ENCODE data around the gene NELFB.
"Not testable (repeated sequence)": the region's sequence is repeated elsewhere in the genome, so short reads cannot be mapped to it uniquely, and the experiment has no call there.

Gene NELFB

DNA sequence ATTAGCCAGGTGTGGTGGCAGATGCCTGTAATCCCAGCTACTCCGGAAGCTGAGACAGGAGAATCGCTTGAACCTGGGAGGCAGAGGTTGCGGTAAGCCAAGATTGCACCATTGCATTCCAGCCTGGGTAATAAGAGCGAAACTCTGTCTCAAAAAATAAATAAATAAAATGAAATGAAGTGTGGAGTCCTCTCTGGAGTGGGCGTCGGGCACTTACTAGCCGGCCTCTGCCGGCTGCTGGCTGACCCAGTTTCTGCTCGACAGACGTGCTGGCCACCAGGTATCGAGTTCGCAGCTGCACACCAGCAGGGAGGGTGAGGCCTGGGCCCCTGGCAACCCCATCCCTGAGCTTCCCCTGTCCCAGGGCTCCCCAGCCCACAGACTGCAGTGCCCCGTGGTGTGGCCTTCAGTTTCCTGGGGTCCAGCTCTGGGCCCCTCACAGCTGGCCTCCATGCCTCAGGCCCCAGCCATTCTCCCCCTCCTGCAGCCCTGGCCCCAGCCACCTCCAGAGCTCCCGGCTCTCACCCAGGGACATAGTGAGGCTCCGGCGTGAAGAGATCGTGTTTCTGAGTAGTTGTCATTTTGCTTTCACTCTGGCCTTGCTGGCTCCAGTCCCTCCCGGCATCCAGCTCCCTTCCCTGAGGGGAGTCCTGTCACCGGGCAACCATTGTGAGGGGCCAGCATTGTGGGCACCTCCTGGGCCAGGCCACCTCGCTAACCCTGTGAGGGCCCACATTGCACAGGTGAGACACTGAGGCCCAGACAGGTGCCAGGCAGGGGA, 7.8 kb upstream of the NELFB start:
- DNase-seq = no peak

DNA sequence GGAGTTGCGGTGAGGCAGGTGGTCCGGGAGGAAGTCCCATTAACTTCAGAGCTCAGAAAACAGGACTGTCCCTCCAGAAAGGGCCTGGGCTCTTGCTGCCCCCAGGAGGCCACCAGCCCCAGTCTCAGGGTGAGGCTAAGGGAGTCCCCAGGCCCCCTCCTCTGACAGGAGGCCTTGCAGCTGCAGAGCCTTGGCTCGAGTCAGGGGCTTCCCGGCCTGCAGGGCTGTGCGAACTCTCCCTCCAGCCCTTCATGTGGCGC, 7.3 kb upstream of the NELFB start:
- no peak for DNase-seq

DNA sequence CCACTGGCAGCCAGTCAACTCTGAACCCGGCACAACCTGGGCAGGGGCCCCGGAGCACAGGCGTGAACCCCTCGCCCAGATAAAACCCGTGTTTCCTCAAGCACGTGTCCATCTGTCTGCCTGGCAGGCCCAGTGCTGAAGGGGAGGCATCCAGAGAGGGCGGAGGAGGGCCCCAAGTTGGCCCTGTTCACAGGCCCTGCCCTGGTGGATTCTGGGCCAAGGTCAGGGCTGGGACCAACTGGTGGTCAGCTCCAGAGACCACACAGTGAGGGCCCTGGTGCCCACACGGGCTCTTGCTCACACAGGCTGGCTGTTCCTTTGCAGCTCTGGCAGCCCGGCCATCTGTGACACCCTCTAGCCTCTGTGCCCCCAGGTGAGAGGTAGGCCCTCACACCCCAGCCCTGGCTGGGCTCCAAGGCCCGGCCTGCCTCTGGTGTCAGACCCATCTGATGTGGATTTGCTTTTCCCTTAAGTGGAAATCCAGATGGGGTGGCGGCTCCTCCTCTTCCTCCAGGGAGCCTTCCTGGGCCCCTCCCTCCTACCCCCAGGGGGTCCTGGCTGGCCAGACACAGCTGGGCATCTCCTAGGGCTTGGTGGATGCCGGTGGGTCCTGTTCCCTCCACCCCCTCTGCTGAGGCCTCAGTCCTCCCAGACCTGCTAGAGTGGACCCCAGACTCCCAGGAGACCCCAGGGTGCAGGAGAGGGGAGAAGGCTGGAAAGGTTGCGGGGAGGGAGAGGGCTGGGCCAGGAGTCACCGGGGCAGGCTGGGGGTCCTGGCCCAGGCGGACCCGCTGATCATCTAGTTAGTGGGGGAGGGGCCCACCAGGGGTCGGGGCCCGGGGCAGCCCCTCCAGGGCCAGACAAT, 4.6 kb upstream of the NELFB start:
- no peak for DNase-seq

DNA sequence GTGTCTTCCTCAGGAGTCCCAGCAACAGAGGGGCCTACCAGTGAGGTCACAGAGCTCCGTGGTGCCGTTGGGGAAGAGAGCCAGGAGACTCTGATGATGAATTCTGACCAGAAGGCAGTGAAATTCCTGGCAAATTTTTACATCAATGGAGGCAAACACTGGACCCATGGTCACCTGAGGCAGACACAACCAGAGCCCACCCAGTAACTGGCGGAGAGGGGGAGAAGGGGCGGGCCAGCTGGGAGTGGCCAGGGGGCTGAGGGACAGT, 4.0 kb upstream of the NELFB start, which contains the start of gene STPG3:
TSS of gene STPG3 (plus strand) at position 93 of the 268 bp plus-strand sequence. CDS start at position 94, 1 bp downstream.
- DNase-seq = no peak

DNA sequence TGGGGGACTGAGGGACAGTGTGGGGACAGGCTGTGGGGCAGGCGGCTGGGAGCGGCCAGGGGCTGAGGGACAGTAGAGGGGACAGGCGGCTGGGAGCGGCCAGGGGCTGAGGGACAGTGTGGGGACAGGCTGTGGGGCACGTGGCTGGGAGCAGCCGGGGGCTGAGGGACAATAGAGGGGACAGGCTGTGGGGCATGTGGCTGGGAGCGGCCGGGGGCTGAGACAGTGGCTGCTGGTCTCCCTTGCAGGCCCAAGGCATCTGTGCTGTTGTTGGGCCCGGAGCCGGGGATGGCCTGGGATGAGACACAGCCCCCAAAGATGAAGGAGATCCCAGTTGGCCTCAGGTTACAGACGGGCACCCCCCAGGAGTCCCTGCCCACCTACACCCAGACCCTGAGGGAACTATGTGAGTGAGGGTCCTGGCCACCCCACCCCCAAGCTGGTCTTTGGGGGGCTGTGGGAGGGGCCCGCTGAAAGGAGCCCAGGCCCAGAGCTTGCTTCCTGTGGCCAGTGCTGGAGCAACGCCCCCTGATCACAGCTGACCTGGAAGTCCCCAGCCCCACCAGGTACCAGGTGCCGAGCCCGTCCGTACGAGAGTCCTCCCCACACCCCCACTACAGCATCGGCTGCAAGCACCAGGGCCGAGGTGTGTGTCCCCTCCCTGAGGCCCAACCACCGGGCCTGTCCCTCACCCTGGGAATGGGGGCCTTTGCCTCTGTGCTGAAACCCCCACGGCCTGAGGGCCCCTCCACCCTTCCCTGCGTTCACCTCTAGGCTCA, 3.4 kb upstream of the NELFB start:
- DNase-seq = no peak

DNA sequence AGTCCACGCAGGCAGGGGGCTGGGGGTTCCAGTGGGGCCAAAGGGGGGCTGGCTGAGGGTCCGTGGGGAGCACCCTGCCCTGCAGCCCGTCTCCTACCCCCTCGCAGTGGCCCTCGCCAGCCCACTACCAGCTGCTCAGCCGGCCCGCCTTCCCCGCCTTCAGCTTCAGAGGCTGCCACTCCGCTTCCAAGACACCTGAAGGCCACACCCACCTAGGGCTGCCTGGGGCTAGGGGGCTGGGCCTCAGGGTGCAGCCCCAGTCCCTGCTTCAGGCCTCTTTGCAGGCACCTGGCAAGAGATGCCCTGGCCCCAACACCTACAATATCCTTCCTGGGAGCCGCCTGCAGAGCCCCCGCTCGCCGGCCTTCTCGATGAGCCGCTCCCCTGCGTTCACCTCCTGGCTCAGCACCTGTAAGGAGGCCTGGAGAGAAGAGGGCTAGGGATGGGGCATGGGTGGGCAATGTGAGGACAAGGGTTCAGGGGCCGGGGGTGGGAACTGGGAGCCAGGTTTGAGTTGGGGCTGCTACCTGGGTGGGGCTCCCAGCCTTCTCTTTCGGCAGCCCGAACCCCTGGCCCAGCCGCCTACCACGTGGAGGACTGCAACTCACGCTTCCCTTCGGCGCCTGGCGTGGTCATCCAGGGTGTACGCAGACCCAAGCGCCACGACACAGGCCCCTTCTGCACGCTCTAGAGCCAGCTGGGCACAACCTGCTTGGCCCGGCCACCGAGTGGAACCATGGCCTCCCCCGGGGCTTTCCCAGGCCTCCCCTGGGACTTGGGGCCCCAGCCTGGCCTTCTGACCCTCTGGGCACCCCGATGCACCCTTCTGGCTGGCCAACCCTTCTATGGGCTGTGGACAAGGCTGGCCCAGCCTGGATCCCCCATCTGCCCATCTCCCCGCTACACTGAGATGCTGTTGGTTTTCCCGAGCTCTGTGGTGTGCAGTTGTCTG, 2.3 kb upstream of the NELFB start:
- no peak for DNase-seq

DNA sequence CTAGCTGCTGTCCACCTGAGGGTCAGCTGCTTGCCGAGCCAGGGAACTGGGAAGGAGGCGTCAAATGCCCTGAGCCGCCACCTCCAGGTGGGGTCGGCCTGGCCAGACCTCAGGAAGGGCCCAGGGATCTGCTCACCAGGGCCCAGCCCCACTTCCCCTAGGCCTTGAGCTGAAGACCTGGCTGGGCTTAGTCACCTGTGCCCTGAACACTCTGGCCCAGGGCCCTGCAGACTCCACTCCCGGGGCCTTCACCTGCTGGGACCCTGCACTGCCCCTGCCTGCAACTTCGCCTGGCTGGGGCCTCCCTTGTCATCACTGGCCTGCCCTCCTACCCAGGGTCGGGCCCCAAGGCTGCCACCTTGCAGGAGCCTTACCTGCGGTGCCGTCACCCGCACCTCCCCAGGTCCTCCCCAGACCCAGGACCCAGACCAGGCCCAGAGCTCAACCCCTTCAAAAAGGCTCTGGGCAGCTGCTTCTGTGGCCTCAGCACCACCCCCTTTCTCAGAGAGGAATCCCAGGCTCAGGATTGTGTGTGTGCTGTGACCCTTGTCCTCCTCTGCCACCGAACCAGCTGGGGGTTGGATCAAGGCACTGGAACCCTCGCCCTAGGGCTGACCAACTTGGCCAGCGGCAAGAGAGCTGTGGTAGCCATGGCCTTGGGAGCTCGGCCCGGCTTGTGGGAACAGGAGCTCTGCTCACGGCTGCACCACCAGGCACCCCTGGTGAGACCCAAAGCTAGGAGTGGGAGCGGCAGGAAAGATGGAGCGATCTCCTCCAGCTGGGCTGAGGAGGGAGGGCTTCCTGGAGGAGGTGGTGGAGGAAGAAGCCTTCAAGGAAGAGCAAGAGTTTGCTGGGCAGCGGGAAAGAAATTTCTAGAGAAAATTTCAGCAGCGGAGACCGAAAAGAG, 1.2 kb upstream of the NELFB start:
- DNase-seq = no peak

DNA sequence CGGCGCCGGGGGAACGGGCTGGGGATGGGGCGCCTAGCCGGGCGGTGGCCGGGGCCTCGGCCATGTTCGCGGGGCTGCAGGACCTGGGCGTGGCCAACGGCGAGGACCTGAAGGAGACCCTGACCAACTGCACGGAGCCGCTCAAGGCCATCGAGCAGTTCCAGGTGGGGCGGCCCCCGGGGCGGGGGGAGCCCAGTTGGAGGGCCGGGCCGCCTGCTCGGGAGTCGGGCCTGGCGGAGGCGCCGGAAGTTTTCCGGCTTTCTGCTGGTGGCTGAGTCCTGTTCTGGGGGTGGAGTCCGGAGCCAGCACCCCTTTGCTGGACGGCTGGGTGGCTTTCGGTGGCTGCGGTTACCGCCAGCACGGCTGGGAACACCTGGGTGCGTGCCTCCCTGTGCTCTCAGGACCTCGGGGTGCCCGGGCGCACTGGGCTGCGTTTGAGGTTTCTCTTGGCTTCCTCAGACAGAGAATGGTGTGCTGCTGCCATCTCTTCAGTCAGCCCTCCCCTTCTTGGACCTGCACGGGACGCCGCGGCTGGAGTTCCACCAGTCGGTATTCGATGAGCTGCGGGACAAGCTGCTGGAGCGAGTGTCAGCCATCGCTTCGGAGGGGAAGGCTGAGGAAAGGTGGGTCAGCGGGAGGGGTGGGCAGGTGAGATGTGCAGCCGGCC, 454 bp downstream of the NELFB start:
- DNase-seq = no peak

DNA sequence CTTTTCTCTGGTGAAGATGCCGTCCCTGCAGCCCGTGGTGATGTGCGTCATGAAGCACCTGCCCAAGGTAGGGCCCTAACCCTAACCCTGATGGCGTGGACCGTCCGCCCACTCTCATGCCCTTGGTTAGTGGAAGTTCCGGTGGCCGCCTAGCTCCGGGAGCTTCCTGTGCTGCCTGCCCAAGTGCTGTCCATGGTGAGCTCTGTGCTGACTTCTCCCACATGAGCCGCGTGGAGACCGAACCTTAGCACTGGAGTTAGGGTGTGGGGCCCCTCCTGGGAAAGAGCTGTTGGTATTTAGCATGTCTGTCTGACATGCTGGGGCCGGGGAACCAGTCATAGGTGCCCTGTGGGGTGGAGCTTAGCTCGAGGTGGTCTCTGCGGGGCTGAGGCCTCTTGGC, 1.2 kb downstream of the NELFB start:
- DNase-seq = no peak

DNA sequence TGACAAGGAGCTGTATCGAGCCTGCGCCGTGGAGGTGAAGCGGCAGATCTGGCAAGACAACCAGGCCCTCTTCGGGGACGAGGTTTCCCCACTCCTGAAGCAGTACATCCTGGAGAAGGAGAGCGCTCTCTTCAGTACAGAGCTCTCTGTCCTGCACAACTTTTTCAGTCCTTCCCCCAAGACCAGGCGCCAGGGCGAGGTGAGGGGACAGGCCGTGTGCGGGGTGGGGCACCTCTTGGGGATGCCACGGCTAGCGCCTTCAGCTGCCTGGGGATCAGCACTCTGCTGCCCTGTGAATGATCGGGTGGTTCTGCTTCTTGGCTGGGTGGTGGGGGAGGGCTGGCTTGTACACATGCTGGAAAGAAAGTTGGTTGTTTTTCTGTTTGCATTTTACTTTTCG, 1.7 kb downstream of the NELFB start:
- no peak for DNase-seq

DNA sequence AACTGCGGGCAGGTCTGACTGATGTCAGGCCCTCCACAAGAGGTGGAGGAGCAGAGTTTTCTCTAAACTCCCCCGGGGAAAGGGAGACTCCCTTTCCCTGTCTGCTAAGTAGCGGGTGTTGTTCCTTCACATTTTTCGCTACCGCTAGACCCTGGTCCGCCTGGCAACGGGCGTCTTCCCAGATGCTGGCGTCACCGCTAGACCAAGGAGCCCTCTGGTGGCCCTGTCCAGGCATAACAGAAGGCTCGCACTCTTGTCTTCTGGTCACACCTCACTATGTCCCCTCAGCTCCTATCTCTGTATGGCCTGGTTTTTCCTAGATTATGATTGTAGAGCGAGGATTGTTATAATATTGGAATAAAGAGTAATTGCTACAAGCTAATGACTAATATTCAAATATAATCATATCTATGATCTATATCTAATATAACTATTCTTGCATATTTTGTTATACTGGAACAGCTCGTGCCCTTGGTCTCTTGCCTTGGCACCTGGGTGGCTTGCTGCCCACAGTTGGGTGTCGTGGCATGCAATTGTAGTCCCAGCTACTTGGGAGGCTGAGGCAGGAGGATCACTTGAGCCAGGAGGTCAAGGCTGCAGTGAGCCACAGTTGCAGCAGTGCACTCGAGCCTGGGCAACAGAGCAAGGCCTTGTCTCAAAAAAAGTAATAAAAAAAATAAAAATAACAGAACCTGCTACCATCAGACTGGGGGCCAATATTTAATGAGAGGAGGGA, 7.2 kb downstream of the NELFB start:
- not testable (repeated sequence) for DNase-seq

DNA sequence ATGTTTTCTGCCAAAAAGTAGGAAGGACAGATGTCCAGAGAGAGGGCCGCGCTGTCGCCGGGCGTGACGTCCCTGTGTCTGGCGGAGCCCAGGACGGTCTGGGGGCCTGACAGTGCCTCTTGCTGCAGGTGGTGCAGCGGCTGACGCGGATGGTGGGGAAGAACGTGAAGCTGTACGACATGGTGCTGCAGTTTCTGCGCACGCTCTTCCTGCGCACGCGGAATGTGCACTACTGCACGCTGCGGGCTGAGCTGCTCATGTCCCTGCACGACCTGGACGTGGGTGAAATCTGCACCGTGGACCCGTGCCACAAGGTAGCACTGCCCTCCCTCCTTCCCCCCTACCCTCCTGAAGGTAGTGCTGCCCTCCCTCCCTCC, 7.8 kb downstream of the NELFB start:
- DNase-seq = no peak

DNA sequence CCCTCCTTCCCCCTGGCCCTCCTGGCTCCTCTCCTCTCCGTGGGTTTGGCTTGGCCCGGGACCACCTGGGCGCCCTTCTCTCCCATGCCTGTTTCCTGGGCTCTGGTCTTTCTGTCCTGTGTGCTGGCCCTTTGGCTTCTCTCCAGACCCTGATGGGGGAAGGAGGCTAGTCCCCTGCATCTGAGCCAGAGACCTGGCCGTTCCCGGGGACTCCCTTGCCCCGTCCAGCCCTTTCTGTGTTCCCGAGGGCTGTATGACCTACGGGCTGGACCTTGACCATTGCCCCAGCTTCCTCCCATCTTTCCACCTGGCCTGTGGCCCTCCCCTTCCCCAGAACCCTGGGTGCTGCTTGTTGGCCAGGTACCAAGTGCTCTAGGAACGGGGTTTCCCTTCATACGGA, 8.4 kb downstream of the NELFB start:
- no peak for DNase-seq

DNA sequence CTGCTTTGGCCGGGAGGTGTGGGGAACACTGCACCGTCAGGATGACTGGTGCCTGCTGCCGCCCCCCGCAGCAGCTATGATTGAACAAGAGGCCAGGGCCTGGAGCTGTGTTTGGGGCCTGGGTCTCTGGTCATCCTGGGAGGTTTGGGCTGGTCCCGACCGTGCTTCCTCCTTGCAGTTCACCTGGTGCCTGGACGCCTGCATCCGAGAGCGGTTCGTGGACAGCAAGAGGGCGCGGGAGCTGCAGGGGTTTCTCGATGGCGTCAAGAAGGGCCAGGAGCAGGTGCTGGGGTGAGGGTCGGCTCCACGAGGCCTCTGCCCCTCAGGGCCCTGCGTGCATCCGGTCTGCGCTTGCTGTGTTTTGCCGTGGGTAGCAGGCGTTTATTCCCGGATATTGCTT, 8.9 kb downstream of the NELFB start:
- DNase-seq = no peak

DNA sequence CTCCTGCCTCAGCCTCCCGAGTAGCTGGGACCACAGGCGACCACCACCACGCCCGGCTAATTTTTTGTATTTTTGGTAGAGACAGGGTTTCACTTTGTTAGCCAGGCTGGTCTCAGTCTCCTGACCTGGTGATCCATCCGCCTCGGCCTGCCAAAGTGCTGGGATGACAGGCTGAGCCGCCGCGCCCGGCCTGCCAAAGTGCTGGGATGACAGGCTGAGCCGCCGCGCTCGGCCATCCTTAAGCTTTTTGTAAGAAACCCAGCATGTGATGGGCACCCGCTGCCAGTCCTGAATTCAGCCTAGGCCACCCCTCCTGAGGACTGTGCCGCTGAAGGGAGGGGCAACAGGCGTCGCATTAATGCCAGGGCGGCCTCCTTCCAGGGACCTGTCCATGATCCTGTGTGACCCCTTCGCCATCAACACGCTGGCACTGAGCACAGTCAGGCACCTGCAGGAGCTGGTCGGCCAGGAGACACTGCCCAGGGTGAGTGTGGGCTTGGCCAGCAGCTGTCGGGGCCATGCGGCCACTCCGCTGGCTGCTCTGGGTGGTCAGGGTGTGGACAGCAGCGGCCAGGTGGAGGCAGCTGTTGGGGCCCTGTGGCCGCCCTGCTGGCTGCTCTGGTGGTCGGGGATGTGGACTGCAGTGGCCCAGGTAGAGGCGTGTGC, 10.5 kb downstream of the NELFB start:
- no peak for DNase-seq

DNA sequence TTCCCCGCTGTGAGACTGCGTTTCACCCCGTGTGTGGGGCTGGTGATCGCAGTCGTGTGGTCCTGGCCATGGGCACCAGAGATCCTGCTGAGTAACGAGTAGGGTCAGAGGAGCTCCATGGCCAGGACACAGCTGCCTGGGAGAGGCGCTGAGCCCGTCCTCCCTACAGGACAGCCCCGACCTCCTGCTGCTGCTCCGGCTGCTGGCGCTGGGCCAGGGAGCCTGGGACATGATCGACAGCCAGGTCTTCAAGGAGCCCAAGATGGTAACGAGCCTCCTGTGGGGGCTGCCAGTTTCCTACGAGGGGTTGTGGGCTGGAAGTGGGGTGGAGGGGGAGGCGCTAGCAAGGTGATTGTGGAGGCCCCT, 11.0 kb downstream of the NELFB start:
- DNase-seq = no peak

DNA sequence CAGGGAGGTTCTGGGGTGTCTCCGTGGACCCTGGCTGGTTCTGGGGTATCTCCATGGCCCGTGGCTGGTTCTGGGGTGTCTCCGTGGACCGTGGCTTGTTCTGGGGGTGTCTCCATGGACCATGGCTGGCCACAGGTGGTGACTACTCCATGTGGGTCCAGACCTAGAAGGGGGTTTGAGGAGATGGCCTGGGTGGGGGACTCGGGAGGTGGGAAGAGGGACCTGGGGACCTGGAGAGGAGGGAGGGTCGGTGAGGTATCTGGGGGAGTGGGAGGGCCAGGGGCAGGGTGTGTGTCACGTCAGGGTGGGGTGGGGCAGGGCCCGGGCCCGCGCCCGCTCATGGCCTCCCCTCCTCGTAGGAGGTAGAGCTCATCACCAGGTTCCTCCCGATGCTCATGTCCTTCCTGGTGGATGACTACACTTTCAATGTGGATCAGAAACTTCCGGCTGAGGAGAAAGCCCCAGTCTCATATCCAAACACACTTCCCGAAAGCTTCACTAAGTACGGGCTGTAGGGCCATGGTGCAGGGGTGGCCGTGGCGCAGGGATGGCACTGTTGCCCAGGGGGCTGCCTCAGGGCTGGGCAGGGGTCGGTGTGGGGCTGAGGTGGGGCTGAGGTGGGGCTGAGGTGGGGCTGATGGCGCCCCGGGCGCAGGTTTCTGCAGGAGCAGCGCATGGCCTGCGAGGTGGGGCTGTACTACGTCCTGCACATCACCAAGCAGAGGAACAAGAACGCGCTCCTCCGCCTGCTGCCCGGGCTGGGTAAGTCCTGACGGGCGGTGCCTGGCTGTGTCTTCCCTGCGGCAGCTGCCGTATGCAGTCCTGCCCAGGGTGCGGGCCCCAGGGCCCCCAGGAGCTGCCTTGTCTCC, 11.7 kb downstream of the NELFB start:
- DNase-seq = no peak

DNA sequence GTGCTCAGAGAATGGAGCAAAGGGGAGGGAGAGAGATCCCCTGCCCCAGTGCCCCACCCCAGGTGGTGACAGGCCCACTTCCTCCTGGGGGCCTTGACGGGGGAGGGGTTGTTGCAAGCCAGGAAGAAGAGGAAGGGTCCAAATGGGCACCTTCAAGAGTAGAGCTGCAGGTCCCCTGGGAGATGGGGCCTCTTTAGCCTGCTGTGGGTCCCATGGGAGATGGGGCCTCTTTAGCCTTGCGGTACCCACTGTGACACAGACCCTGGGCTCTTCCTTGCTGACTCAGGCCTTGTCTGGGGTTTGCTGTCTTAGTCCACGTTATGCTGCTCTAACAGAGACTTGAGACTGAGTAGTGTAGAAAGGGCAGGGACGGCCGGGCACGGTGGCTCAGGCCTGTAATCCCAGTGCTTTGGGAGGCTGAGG, 12.8 kb downstream of the NELFB start:
- no peak for DNase-seq
